Skin of body (tissue), 2 donors: ENCODE results near the gene RGS18. TPM values are rescaled to one million over a fixed set of nuclear protein-coding genes. Genes with fewer than 3 reads are reported as not detected.
"Not testable (repeated sequence)": the region's sequence is repeated elsewhere in the genome, so short reads cannot be mapped to it uniquely, and the experiment has no call there.

Experiments
- DNase-seq: peaks from one replicate; lab custom pipeline; 2025; lab: John Stamatoyannopoulos, UW
- total RNA-seq: library from RNA; depleted of rRNA; stranded (reverse); fragments of >200 nt; gene quantifications from one replicate; pipeline ENCODE4 v1.2.3, GENCODE V29; 2014

Gene RGS18
- total RNA-seq, 1 donor from 2014 or later, result 4.4 TPM

- DNase-seq, result not testable (repeated sequence)
Measured at GRCh38 chr1:192165002-192165401, 6.7 kb downstream of the RGS18 start.

GRCh38 chr1:192167011-192167410, 8.7 kb downstream of the RGS18 start:
- DNase-seq, result no peak

- no peak for DNase-seq
Measured at GRCh38 chr1:192167911-192168700, 9.8 kb downstream of the RGS18 start.

DNA sequence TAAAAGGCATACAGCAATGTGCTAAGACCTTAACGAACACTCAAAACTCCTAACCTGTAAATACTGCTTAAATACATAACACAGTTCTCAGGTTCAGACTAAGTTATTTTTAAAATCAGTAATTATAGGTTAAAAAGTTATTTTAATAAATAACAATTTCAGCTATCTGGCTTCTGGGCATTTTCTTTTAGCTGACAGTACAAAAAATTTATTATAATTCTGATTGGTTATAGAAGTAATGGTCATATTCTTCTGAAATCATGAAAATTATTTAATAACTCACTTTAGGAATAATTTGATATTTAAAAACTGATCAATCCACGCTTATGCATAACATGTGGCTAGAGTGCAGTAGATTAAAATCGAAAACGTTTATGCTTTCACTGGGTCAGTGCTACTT, 10.7 kb downstream of the RGS18 start:
- DNase-seq, result no peak

GRCh38 chr1:192170196-192170984, 12.1 kb downstream of the RGS18 start:
- no peak for DNase-seq

DNA sequence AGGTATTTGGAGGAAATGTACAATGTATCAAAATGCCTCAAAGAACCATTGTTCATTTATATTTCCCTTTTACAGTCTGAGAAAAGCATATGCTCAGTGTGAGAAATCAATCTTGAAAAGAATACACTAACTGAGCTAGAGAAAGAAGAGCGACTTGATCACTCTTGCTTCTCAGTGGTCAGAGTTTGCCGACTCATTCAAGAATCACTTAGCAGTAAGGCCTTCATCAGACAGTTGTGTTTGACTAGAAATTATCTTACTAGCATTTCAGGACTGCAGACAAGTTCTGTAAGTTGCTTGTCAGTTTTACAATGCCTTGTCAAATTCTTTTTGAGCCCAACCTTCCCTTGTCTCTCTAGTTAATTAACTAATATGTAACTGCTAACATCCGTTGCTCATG, 12.9 kb downstream of the RGS18 start:
- no peak for DNase-seq

- DNase-seq, result no peak
Measured at GRCh38 chr1:192175971-192176370, 17.7 kb downstream of the RGS18 start.

DNA sequence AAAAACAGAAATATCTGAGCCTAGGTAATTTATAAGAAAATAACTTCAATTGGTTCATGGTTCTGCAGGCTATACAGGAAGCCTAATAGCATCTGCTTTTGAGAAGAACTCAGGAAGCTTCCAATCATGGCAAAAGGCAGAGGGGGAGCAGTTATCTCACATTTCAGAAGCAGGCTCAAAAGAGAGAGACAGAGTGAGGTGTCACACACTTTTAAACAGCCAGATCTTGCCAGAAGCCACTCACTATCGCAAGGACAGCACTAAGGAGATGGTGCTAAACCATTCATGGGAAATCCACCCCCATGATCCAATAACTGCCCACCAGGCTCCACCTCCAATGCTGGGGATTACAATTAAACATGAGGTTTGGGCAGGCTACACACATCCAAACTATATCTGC, 25.5 kb downstream of the RGS18 start:
- no peak for DNase-seq

DNA sequence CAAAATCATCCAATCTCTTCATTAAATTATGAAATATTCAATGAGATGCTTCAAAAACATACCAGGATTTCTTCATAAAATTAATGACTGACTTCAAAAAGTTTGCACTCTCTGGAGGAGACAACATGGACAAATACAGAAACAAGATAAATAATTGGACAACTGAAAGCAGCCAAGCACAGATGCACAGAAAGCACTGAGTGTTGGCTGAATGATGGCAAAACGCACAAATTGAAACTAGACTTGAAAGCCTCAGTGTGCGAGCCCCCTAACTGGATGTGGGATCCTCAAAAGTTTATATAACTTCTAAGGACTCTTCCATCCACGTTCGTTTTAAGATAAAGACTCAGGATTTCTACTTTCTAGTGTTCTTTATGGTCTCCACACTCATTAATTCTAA, 27.9 kb downstream of the RGS18 start:
- DNase-seq, result no peak

GRCh38 chr1:192190066-192190465, 31.8 kb downstream of the RGS18 start:
- no peak for DNase-seq

- DNase-seq, result no peak
Measured at GRCh38 chr1:192201303-192201702, 43.0 kb downstream of the RGS18 start.

GRCh38 chr1:192224396-192224795, 66.1 kb downstream of the RGS18 start:
- no peak for DNase-seq

DNA sequence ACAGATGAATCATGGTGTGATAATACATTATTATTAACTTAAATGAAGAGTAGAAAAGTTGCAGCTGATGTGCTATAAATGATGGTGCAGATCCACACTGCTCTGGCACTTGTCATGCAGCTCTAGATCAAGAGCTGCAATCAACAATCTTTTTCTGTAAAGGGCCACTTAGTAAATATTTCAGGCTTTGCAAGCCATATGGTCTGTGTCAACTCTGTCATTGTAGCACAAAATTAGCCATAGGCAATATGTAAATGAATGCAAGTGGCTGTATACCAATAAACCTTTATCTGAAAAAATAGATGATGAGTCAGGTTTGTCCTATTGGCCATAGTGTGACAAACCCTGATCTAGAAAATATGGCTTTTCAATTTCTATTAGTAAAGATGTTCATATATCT, 66.6 kb downstream of the RGS18 start:
- no peak for DNase-seq

DNA sequence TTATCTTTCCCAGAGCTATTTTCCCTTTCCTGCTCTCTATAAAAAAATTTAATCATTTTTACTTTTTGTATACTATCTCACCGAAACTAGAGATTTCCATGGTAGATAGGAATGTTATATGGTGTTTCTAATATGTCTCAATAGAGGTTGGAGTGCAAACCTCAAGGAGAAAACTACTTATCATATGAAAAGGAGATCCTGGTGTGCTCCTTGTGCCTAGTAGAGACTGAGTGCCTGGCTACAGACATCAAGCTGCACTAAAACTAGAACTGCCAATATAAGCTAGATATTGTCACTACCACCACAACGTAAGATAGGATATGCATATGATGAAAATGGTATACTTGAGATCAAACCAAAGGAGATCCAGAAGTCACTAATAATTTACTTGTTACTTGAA, 67.0 kb downstream of the RGS18 start:
- no peak for DNase-seq

- DNase-seq, result no peak
Measured at GRCh38 chr1:192225703-192226102, 67.4 kb downstream of the RGS18 start.

DNA sequence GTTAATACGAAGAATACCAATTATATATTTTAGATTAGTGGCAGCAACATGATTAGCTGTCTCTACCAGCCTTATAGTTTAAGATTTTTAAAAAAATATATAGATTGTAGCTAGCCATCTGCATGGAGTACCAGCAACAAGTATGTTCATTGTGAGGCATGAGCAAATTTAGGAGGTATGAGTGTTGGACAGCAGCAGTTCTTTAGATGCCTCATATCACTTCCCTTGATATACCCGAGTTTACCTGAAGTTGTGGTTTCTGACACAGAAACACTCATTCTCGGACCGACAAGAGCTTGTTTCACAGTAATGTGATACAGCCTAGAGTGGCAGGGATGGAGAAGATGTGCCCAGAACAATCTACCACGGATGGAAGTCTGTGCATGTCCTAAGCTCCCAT, 69.1 kb downstream of the RGS18 start:
- DNase-seq, result no peak

GRCh38 chr1:192227980-192228379, 69.7 kb downstream of the RGS18 start:
- not testable (repeated sequence) for DNase-seq

- no peak for DNase-seq
Measured at GRCh38 chr1:192232817-192233417, 74.7 kb downstream of the RGS18 start.

DNA sequence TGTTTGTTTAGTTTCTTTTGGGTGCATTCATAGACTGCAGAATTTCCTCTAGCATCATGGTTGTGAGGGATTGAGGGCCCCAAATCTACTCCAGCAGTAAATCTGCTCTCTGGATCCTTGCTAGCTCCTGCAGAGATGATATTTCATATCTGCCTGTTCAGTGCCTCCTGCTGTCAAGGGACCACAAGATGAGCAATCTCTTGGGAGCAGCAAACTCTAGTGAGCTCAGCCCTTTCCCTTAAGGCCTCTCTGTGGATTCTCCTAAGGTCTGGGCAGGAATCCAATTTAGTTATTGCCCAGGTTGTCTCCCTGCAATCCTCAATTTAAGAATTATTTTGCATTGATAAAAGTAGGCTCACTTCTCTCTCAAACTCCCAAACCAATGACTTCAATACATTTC, 76.9 kb downstream of the RGS18 start:
- DNase-seq, result no peak
